IMR-90 (cell line): Measurements from ENCODE around the gene ZCCHC3.

Source experiments
- CHD1 ChIP-seq: IDR thresholded peaks from 2 replicates; pipeline ENCODE4 v1.6.1; 2012; ENCODE audit warnings: low read depth, low read length, improper control_type of control experiment
- CTCF ChIP-seq: conservative IDR thresholded peaks from 2 replicates; pipeline ENCODE4 v1.5.1; 2012; ENCODE audit warnings: mild to moderate bottlenecking, low read depth, low read length, improper control_type of control experiment
- FOS ChIP-seq: fragments of 150-350 bp; IDR thresholded peaks from 2 replicates; pipeline ENCODE4 v1.6.1; 2016; ENCODE audit warnings: low read depth, low read length
- MAZ ChIP-seq: IDR thresholded peaks from 2 replicates; pipeline ENCODE4 v1.6.1; 2012; ENCODE audit warnings: low read depth, mild to moderate bottlenecking, low read length, improper control_type of control experiment, moderate library complexity, borderline replicate concordance
- POLR2A ChIP-seq: IDR thresholded peaks from 2 replicates; pipeline ENCODE4 v1.6.1; 2012; ENCODE audit warnings: mild to moderate bottlenecking, low read depth, low read length
- RAD21 ChIP-seq: IDR thresholded peaks from 2 replicates; pipeline ENCODE4 v1.6.1; 2012; ENCODE audit warnings: low read length, improper control_type of control experiment
- USF2 ChIP-seq: fragments of 150-350 bp; IDR thresholded peaks from 2 replicates; pipeline ENCODE4 v1.6.1; 2017; ENCODE audit warnings: mild to moderate bottlenecking, antibody characterized with exemption, low read length, low read depth

GRCh38 chr20:275791-276190 is 21.6 kb upstream of the ZCCHC3 start:
- no peak for TF ChIP-seq CTCF
- TF ChIP-seq RAD21 = no peak
- no peak for TF ChIP-seq CHD1
- TF ChIP-seq FOS = no peak
- no peak for TF ChIP-seq POLR2A
- no peak for TF ChIP-seq USF2
- no peak for TF ChIP-seq MAZ
